ENCODE results near the gene MAGI2. TPM values are rescaled to one million over a fixed set of nuclear protein-coding genes. Genes with fewer than 3 reads are reported as not detected.

Gene MAGI2
- total RNA-seq, 3 donors from 2014 or later (not counting 1 experiment from before 2014, with no cell fraction given): 0.09 to 0.48 (median 0.27) TPM

DNA sequence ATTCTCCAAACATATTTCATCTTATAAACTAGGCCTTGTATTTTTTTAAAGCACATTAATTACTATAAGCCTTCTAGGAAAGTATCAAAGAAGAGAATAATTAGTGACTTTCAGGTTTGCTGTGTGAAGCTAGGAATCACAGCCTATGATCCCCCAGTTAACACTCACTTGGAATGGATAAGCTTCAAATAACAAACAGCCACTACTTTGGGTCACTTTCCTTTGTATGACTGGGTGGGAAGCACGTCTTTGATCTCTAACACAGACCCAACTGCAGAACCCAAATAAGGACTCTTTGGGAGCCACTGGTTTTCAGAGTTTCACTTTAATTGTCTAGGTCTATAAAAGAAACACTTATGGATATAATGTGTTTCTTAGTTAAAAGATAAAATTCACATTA is 769.3 kb downstream of the MAGI2 start:
- TF ChIP-seq, protein P1, sequence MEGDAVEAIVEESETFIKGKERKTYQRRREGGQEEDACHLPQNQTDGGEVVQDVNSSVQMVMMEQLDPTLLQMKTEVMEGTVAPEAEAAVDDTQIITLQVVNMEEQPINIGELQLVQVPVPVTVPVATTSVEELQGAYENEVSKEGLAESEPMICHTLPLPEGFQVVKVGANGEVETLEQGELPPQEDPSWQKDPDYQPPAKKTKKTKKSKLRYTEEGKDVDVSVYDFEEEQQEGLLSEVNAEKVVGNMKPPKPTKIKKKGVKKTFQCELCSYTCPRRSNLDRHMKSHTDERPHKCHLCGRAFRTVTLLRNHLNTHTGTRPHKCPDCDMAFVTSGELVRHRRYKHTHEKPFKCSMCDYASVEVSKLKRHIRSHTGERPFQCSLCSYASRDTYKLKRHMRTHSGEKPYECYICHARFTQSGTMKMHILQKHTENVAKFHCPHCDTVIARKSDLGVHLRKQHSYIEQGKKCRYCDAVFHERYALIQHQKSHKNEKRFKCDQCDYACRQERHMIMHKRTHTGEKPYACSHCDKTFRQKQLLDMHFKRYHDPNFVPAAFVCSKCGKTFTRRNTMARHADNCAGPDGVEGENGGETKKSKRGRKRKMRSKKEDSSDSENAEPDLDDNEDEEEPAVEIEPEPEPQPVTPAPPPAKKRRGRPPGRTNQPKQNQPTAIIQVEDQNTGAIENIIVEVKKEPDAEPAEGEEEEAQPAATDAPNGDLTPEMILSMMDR (IDR thresholded peaks at IDR 0.05): no peak
- H3K9me3 ChIP-seq (ENCODE audit: control insufficient read depth, insufficient read depth, low read length): no peaks in the 10 kb centered on the region
- no CpG with 5 or more reads among the region's 1 CpG for WGBS (ENCODE audit: insufficient coverage)
- intact Hi-C loops (cut with micrococcal nuclease): no loop called here
- Mint-ChIP-seq H3K27ac (no peak overlapping the region), H3K27me3 (ENCODE audit: low read depth in 2 of 2) (no peaks in the 10 kb centered on the region), H3K9me3 (peaks cover 6 to 11% of the 10 kb centered on the region in 2 donors), H3K4me1 (no peaks in the 10 kb centered on the region), H3K4me3 (no peak overlapping the region), H3K36me3 (no peaks in the 10 kb centered on the region)
- no peaks in the 10 kb centered on the region for H3K4me1 ChIP-seq (ENCODE audit: control insufficient read depth, insufficient read depth, low read length)
- no peak for DNase-seq
- no peak overlapping the region for H3K4me3 ChIP-seq (ENCODE audit: low read length)
- H3K27ac ChIP-seq (ENCODE audit: low read length): no peak overlapping the region
- H3K27me3 ChIP-seq (ENCODE audit: control insufficient read depth, insufficient read depth, low read length): no peaks in the 10 kb centered on the region
- H3K36me3 ChIP-seq (ENCODE audit: control insufficient read depth, insufficient read depth, low read length): no peaks in the 10 kb centered on the region
- ATAC-seq: no peak

GRCh38 chr7:78683566-78683965 is 769.9 kb downstream of the MAGI2 start:
- no peaks in the 10 kb centered on the region for H3K4me1 ChIP-seq (ENCODE audit: control insufficient read depth, insufficient read depth, low read length)
- WGBS (ENCODE audit: insufficient coverage): 50% methylated on average over 1 of the region's 1 CpG
- Mint-ChIP-seq H3K36me3 (no peaks in the 10 kb centered on the region), H3K27me3 (ENCODE audit: low read depth in 2 of 2) (no peaks in the 10 kb centered on the region), H3K4me1 (no peaks in the 10 kb centered on the region), H3K27ac (no peak overlapping the region), H3K9me3 (peaks cover 6 to 14% of the 10 kb centered on the region in 2 donors), H3K4me3 (no peak overlapping the region)
- no peaks in the 10 kb centered on the region for H3K27me3 ChIP-seq (ENCODE audit: control insufficient read depth, insufficient read depth, low read length)
- no peak for ATAC-seq
- intact Hi-C loops (cut with micrococcal nuclease): no loop called here
- H3K4me3 ChIP-seq (ENCODE audit: low read length): no peak overlapping the region
- H3K9me3 ChIP-seq (ENCODE audit: control insufficient read depth, insufficient read depth, low read length): no peaks in the 10 kb centered on the region
- no peaks in the 10 kb centered on the region for H3K36me3 ChIP-seq (ENCODE audit: control insufficient read depth, insufficient read depth, low read length)
- no peak overlapping the region for H3K27ac ChIP-seq (ENCODE audit: low read length)
- DNase-seq: no peak
- TF ChIP-seq, protein P1 (IDR thresholded peaks at IDR 0.05): no peak

GRCh38 chr7:78679112-78679876 is 774.2 kb downstream of the MAGI2 start:
- no peak for DNase-seq
- 83% methylated on average over 5 of the region's 6 CpGs for WGBS (ENCODE audit: insufficient coverage)
- no peak overlapping the region for H3K4me3 ChIP-seq (ENCODE audit: low read length)
- no peaks in the 10 kb centered on the region for H3K36me3 ChIP-seq (ENCODE audit: control insufficient read depth, insufficient read depth, low read length)
- no peak for ATAC-seq
- Mint-ChIP-seq H3K4me3 (no peak overlapping the region), H3K27me3 (ENCODE audit: low read depth in 2 of 2) (no peaks in the 10 kb centered on the region), H3K36me3 (no peaks in the 10 kb centered on the region), H3K9me3 (peaks cover 9% of the 10 kb centered on the region in 2 donors), H3K4me1 (no peaks in the 10 kb centered on the region), H3K27ac (no peak overlapping the region)
- TF ChIP-seq, protein P1 (IDR thresholded peaks at IDR 0.05): no peak
- no peak overlapping the region for H3K27ac ChIP-seq (ENCODE audit: low read length)
- no peaks in the 10 kb centered on the region for H3K4me1 ChIP-seq (ENCODE audit: control insufficient read depth, insufficient read depth, low read length)
- no peaks in the 10 kb centered on the region for H3K27me3 ChIP-seq (ENCODE audit: control insufficient read depth, insufficient read depth, low read length)
- no peaks in the 10 kb centered on the region for H3K9me3 ChIP-seq (ENCODE audit: control insufficient read depth, insufficient read depth, low read length)
- intact Hi-C loops (cut with micrococcal nuclease): no loop called here

- 100% methylated on average over 1 of the region's 2 CpGs for WGBS (ENCODE audit: insufficient coverage)
- DNase-seq (no peak), ATAC-seq (no peak)
- Histone ChIP-seq H3K27ac (ENCODE audit: low read length) (no peak overlapping the region), H3K36me3 (ENCODE audit: control insufficient read depth, insufficient read depth, low read length) (no peaks in the 10 kb centered on the region), H3K4me1 (ENCODE audit: control insufficient read depth, insufficient read depth, low read length) (no peaks in the 10 kb centered on the region), H3K27me3 (ENCODE audit: control insufficient read depth, insufficient read depth, low read length) (no peaks in the 10 kb centered on the region), H3K4me3 (ENCODE audit: low read length) (no peak overlapping the region), H3K9me3 (ENCODE audit: control insufficient read depth, insufficient read depth, low read length) (no peaks in the 10 kb centered on the region)
- Mint-ChIP-seq H3K4me1 (no peaks in the 10 kb centered on the region), H3K27ac (no peak overlapping the region), H3K36me3 (no peaks in the 10 kb centered on the region), H3K27me3 (ENCODE audit: low read depth in 2 of 2) (no peaks in the 10 kb centered on the region), H3K4me3 (no peak overlapping the region), H3K9me3 (peaks cover 9% of the 10 kb centered on the region in 2 donors)
- TF ChIP-seq, protein P1 (IDR thresholded peaks at IDR 0.05): no peak
- intact Hi-C loops (cut with micrococcal nuclease): no loop called here
Measured at GRCh38 chr7:78677391-78677790, 776.1 kb downstream of the MAGI2 start.

All from natural killer cell (primary cell).